Mucosa of descending colon (tissue), 3 donors: ENCODE results near the gene IQCB1. TPM values are rescaled to one million over a fixed set of nuclear protein-coding genes. Genes with fewer than 3 reads are reported as not detected.

Source experiments
- ATAC-seq: fragments of 200-7000 bp; cut with Tn5 transposase; one replicate; pipeline ENCODE4 v1.9.1; 2020; ENCODE audit warnings: mild to moderate bottlenecking, moderate library complexity
- DNase-seq, 3 donors: peaks; one replicate each; pipeline ENCODE4 v3.0.0-alpha.2; 2020
- H3K36me3 ChIP-seq: fragments of 200-600 bp; one replicate; pipeline ENCODE4 v1.8.0; 2021; ENCODE audit warnings: low read depth, mild to moderate bottlenecking
- H3K4me1 ChIP-seq: fragments of 200-600 bp; one replicate; pipeline ENCODE4 v1.8.0; 2021; ENCODE audit warnings: low read depth, mild to moderate bottlenecking
- H3K4me3 ChIP-seq: fragments of 200-600 bp; one replicate; pipeline ENCODE4 v1.8.0; 2021; ENCODE audit warnings: mild to moderate bottlenecking
- H3K9me3 ChIP-seq: fragments of 200-600 bp; one replicate; pipeline ENCODE4 v1.8.0; 2021; ENCODE audit warnings: mild to moderate bottlenecking
- CTCF ChIP-seq: fragments of 200-600 bp; IDR thresholded peaks from one replicate; pipeline ENCODE4 v1.8.0; 2022; ENCODE audit warnings: antibody characterized with exemption, mild to moderate bottlenecking
- intact Hi-C, 2 donors: fragments of 100-400 bp; cut with DNase I in 1 of 2; cut with micrococcal nuclease in 1 of 2; formaldehyde crosslinking; loops; one replicate each; pipeline versions ENCODE4 v1.11.0 to v1.11.1; 2022; cut with DNase I, micrococcal nuclease
- long read RNA-seq, 2 donors: library from polyadenylated mRNA; unstranded; transcript quantifications; one replicate each; pipeline ENCODE4 v2.0.0, GENCODE V29; 2019 to 2021
- total RNA-seq, 3 donors: library from RNA; stranded (reverse); fragmentation: NEBNext Ultra II Directional in 2 of 3; extraction: Animal tissue kit (Norgen Biotek cat#: 25700) in 2 of 3; gene quantifications; one replicate each; pipeline versions ENCODE4 v1.2.1 to v1.2.4, GENCODE V29; 2021 to 2023
- donor health status: DM: no; HTN: no; CAD: no; lungs with moderate emphysema.
- donor health status: DM: no; HTN: no; CAD: no.
- donor health status: DM: no; HTN: yes; CAD: no.

IQCB1 gene
- 10 to 100 TPM; 14.5 to 25.1 (median 22.2) TPM for total RNA-seq
- long read RNA-seq, donor 1, transcript IQCB1-201 (15 exons, 2,594 nt), result major isoform, 14 of 22 reads
- long read RNA-seq, donor 1, partial matches to known transcripts, result 0 of 22 reads
- long read RNA-seq, donor 1, other reads (novel, unspliced or antisense), result 6 of 22 reads
- long read RNA-seq, donor 2, partial matches to known transcripts, result 1 of 4 reads
- long read RNA-seq, donor 2, other reads (novel, unspliced or antisense), result 2 of 4 reads

DNA sequence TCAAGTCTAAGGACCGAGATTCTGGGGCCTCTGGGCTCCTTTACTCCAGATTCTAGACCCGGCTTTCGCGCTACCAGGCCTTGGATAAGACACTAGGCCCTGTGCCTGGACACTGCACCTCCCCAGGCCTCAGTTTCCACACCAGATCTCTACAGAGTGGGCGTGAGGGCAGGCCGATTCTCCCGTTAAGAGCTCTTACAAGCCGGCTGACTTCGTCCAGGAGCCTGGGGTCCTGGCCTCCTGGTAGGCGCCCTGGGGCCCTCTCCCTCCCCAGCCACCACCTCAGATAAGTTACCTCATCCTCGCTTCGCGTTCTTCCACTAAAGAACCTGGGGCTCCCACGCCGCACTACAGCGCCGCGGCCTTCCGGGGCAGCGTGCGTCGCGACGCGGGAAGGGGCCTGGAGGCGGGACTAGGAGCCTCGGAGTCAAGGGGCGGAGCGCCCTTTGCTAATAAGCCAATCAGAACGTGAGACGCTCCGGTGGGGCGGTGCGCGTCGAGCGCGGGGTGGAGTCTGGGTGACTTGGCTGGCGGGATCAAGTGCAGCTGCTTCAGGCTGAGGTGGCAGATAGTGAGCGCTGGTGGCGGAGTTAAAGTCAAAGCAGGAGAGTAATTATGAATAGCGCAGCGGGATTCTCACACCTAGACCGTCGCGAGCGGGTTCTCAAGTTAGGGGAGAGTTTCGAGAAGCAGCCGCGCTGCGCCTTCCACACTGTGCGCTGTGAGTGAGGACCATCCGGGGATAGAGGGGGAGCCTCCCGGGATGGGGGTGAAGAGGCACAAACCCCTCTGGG is at the start of gene IQCB1, which contains the start of gene EAF2:
IQCB1 (minus strand) TSS at position 390 of the 794 bp plus-strand sequence. CDS start 6,100 bp downstream, outside the sequence.
EAF2 (plus strand) TSS at position 539 of the 794 bp plus-strand sequence; CDS start at position 616, 77 bp downstream.
- Histone ChIP-seq H3K36me3 (no peaks in the 10 kb centered on the region), H3K9me3 (no peaks in the 10 kb centered on the region), H3K4me1 (peaks cover 15% of the 10 kb centered on the region), H3K4me3 (peak within 1 kb of the TSS; percentile 44)
- DNase-seq, result peak; percentile 97 to 98 (median 98)
- intact Hi-C loops, result no loop called here
- peak; percentile 100 for ATAC-seq
- no peak for TF ChIP-seq CTCF

- Histone ChIP-seq H3K36me3 (no peaks in the 10 kb centered on the region), H3K4me1 (no peaks in the 10 kb centered on the region), H3K9me3 (no peaks in the 10 kb centered on the region), H3K4me3 (no peak overlapping the region)
- intact Hi-C loops, result no loop called here
- ATAC-seq (no peak), DNase-seq (peak in 1 of 3 donors; percentile 26)
- TF ChIP-seq CTCF, result no peak
These were observed 48.6 kb upstream of the IQCB1 start for GRCh38 chr3:121883507-121883906.

DNA sequence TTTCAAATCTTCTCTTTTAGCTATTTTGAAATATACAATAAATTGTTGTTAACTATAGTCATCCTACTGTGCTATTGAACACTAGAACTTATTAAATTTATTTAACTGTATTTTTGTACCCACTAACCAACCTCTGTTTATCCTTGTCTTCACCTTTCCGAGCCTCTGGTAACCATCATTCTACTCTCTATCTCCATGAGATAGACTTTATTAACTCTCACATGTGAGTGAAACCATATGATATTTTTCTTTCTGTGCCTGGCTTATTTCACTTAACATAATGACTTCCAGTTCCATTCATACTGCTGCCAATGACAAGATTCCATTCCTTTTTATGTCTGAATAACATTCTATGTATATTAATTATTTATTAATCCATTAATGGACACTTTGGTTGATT is 43.6 kb upstream of the IQCB1 start:
- no peaks in the 10 kb centered on the region for H3K9me3 ChIP-seq
- no peak for ATAC-seq
- DNase-seq, result no peak
- intact Hi-C loops, result no loop called here
- no peaks in the 10 kb centered on the region for H3K4me1 ChIP-seq
- no peak for TF ChIP-seq CTCF
- no peaks in the 10 kb centered on the region for H3K36me3 ChIP-seq
- H3K4me3 ChIP-seq, result no peak overlapping the region

- TF ChIP-seq CTCF, result no peak
- Histone ChIP-seq H3K4me1 (no peaks in the 10 kb centered on the region), H3K9me3 (no peaks in the 10 kb centered on the region), H3K36me3 (no peaks in the 10 kb centered on the region), H3K4me3 (no peak overlapping the region)
- intact Hi-C loops, result no loop called here
- DNase-seq (no peak), ATAC-seq (no peak)
These were observed 36.6 kb upstream of the IQCB1 start for GRCh38 chr3:121871430-121871829.

DNA sequence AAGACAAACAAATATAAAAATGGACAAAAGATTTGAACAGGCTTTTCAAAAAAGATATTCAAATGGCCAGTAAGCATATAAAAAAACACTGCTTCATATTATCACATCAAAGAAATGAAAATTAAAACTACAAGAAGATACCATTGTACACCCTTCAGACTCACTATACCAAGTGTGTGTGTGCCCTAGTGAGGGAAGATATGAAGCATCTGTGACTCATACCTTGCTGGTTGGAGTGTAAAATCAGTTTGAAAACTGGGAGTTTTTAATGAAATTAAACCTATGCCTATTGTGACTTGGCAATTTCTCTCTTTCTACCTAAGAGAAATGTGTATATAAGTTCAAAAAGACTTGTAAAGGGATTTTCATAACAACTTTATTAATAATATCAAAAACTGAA is 35.9 kb upstream of the IQCB1 start:
- DNase-seq, result no peak
- ATAC-seq, result no peak
- intact Hi-C loops, result no loop called here
- H3K36me3 ChIP-seq, result no peaks in the 10 kb centered on the region
- H3K4me3 ChIP-seq, result no peak overlapping the region
- no peaks in the 10 kb centered on the region for H3K9me3 ChIP-seq
- TF ChIP-seq CTCF, result no peak
- no peaks in the 10 kb centered on the region for H3K4me1 ChIP-seq
